SHP77 (cell line): ENCODE measurements around the gene TREM2.
"Not testable (repeated sequence)": the region's sequence is repeated elsewhere in the genome, so short reads cannot be mapped to it uniquely, and the experiment has no call there.

ENCODE experiments used
- DNase-seq, 2 experiments: peaks; one replicate each; lab custom pipeline; 2025; lab: John Stamatoyannopoulos, UW

The TREM2 gene

GRCh38 chr6:41153992-41154625 is 8.8 kb downstream of the TREM2 start, which contains the start of gene TREML1:
Gene TREML1, minus strand, starts transcription at chr6:41154347. Its CDS starts 59 bp downstream, at chr6:41154288.
- no peak for DNase-seq

- DNase-seq, result no peak
These were observed 9.5 kb downstream of the TREM2 start for GRCh38 chr6:41153451-41153850.

- DNase-seq, result no peak
These were observed 12.2 kb downstream of the TREM2 start for GRCh38 chr6:41150671-41151070.

- no peak for DNase-seq
These were observed 15.0 kb downstream of the TREM2 start for GRCh38 chr6:41147917-41148316.

GRCh38 chr6:41136911-41137310 is 26.0 kb downstream of the TREM2 start:
- DNase-seq, result no peak

- no peak for DNase-seq
These were observed 27.7 kb downstream of the TREM2 start for GRCh38 chr6:41135062-41135832.

GRCh38 chr6:41132254-41132653 is 30.7 kb downstream of the TREM2 start:
- no peak for DNase-seq

GRCh38 chr6:41125282-41125681 is 37.6 kb downstream of the TREM2 start:
- no peak for DNase-seq

GRCh38 chr6:41122918-41123317 is 40.0 kb downstream of the TREM2 start:
- DNase-seq, result no peak

GRCh38 chr6:41122373-41122772 is 40.5 kb downstream of the TREM2 start:
- DNase-seq, result no peak

- no peak for DNase-seq
These were observed 42.9 kb downstream of the TREM2 start for GRCh38 chr6:41120058-41120457.

- no peak for DNase-seq
These were observed 43.4 kb downstream of the TREM2 start for GRCh38 chr6:41119508-41119907.

GRCh38 chr6:41115027-41115426 is 47.9 kb downstream of the TREM2 start:
- DNase-seq, result not testable (repeated sequence)

- DNase-seq, result no peak
These were observed 51.9 kb downstream of the TREM2 start for GRCh38 chr6:41111017-41111416.
